DMS79 treated with DMSO at 0.1 percent for 48 hours (cell line): ENCODE data around the gene GPR137B.

Experiments
- DNase-seq: peaks from one replicate; lab custom pipeline; 2025; lab: John Stamatoyannopoulos, UW

GPR137B gene

GRCh38 chr1:236200925-236201324, 58.6 kb downstream of the GPR137B start:
- DNase-seq: no peak

- DNase-seq: no peak
These were observed 59.4 kb downstream of the GPR137B start for GRCh38 chr1:236201786-236202185.

- no peak for DNase-seq
These were observed 61.7 kb downstream of the GPR137B start for GRCh38 chr1:236204039-236204438.

- DNase-seq: no peak
These were observed 62.3 kb downstream of the GPR137B start for GRCh38 chr1:236204656-236205055.

- DNase-seq: no peak
These were observed 64.2 kb downstream of the GPR137B start for GRCh38 chr1:236206548-236206947.

GRCh38 chr1:236207121-236207520, 64.8 kb downstream of the GPR137B start:
- DNase-seq: no peak

- no peak for DNase-seq
These were observed 65.2 kb downstream of the GPR137B start for GRCh38 chr1:236207569-236207968.

GRCh38 chr1:236209185-236209584, 66.8 kb downstream of the GPR137B start:
- no peak for DNase-seq

GRCh38 chr1:236209713-236210112, 67.4 kb downstream of the GPR137B start:
- DNase-seq: no peak

- DNase-seq: no peak
These were observed 69.5 kb downstream of the GPR137B start for GRCh38 chr1:236211815-236212214.

GRCh38 chr1:236213534-236213933, 71.2 kb downstream of the GPR137B start:
- DNase-seq: no peak

GRCh38 chr1:236214761-236215160, 72.4 kb downstream of the GPR137B start:
- DNase-seq: no peak

GRCh38 chr1:236220473-236220872, 78.1 kb downstream of the GPR137B start:
- DNase-seq: no peak

GRCh38 chr1:236222632-236223031, 80.3 kb downstream of the GPR137B start:
- DNase-seq: no peak

- DNase-seq: no peak
These were observed 86.1 kb downstream of the GPR137B start for GRCh38 chr1:236228411-236228810.

GRCh38 chr1:236235116-236235515, 92.8 kb downstream of the GPR137B start:
- DNase-seq: no peak

GRCh38 chr1:236239092-236239585, 96.8 kb downstream of the GPR137B start:
- no peak for DNase-seq

GRCh38 chr1:236240675-236241074, 98.3 kb downstream of the GPR137B start:
- no peak for DNase-seq

GRCh38 chr1:236242568-236242967, 100.2 kb downstream of the GPR137B start:
- DNase-seq: no peak

GRCh38 chr1:236247286-236247685, 104.9 kb downstream of the GPR137B start:
- DNase-seq: no peak

- DNase-seq: no peak
These were observed 109.2 kb downstream of the GPR137B start for GRCh38 chr1:236251587-236251986.

GRCh38 chr1:236253119-236253518, 110.8 kb downstream of the GPR137B start:
- no peak for DNase-seq

- DNase-seq: no peak
These were observed 111.7 kb downstream of the GPR137B start for GRCh38 chr1:236253918-236254637.

GRCh38 chr1:236257216-236257615, 114.9 kb downstream of the GPR137B start:
- no peak for DNase-seq
